GM18951 (cell line): ENCODE results near the gene ASXL1.
"Not testable (repeated sequence)": the region's sequence is repeated elsewhere in the genome, so short reads cannot be mapped to it uniquely, and the experiment has no call there.

Source experiments
- POLR2A ChIP-seq: IDR thresholded peaks from 4 replicates; pipeline ENCODE4 v1.6.1; 2011; ENCODE audit warnings: mild to moderate bottlenecking; ENCODE audit not compliant: insufficient read length, insufficient read depth; ENCODE audit errors: extremely low read depth
- in situ Hi-C: fragments of 300-500 bp; cut with MboI; formaldehyde crosslinking; loops from one replicate; pipeline ENCODE4 v1.12.0; 2022; ENCODE audit warnings: low sequenced_read_pairs, mixed read lengths, inconsistent platforms; ENCODE audit not compliant: unreplicated experiment

Gene ASXL1

DNA sequence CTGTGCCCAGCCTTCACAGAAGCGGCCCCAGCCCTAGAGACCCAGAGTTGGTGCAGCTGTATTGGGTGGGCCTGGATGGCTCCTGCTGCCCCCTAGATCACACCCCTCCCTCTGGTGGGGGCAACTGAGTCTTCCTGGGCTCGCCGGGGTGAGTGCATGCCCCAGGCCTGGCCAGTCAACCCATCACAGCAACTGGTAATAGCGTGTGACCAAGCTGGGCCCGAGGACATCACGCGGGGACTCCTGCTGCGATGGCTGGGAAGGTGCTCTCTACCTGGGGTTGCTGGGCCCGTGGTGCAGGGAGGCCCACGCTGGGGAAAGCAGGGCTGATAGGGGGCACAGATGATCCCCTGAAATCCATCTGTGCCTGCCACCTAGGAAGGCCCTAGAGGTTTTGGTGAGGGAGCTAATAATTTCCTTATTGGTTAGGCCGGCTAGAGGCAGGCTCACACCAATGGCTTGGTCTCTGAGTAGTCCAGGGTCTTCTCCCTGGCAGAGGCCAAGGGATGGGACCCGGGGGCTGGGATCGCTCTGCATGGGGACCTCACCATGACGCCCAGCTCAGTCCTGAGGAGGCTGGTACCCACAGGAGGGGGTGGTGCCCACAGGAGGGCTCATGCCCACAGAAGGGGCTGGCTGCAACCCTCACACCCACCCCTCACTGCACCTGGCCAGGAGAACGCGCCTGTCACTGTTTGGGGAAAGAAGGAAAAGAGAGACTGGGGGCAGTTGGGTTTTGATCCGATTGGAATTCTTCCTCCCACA lies 103.9 kb downstream of the ASXL1 start:
- in situ Hi-C loops = no loop called here
- TF ChIP-seq POLR2A = no peak

DNA sequence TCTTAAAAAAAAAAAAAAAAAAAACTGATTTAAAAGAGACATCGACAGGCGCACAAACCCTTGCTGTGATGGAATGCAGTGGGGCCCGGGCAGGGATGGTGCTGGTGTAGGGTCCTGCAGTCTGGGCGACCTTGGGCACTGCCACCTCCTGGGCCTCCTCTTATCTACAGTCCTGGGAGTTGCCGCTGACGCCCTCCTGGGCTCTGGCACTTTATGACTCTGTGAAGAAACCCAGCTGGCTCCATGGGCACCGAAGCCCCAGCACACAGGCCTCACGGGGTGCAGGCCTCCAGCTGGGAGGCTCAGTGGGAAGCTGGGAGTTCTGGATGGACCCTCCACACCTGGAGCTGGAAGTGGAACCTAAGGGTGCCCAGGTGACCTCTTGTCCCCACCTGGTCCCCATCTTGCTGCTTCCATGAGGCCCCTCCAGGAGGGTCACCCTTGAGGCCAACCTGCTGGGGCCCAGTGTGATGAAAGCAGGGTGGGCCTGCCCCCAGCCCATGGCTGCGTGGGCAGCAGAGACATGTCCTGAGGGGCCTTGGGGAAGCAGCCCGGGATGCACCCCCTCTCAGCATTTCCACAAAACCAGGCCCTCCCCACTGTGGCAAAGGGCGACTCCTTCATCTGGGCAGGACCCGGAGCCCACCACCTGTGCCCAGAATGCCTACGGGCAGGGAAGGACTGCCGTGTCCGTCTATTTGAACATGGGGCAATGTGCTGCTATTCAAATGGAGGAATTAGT lies 104.9 kb downstream of the ASXL1 start:
- in situ Hi-C loops = no loop called here

DNA sequence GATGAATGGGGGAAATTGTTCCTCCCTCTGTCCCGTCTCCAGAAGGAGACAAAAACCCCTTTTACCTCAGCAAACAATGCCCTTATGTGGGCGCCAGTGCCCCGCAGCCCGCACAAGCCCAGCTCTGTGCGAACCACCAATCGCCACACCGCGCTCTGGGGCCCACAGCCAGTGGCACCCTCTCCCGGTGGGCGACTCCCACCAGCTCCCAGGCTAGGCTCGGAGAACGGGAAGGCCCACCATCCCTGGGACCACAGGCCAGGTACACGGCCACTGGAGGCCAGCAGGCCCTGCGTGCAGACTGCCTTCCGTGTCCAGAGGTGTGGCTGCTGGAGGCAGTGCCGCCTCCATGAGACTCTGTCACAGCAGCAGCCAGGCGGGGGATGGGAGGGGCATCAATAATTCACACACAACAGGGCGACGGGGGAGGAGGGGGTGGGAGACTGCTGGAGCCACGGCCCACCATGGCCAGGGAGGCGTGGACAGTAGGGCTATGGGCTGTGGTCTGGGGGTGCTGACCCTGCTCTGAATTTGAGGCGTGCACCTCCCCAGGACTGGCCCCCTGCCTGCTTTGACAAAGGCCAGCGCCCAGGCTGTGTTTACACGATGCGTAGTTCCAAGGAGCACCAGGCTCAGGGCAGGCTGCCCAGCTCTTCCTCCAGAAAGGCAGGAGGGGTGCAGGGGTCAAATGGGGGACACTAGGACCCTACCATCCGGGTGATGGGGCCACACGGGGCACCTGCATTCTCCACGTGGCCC lies 105.7 kb downstream of the ASXL1 start:
- in situ Hi-C loops = no loop called here
- no peak for TF ChIP-seq POLR2A

More for the DNA sequence above, 104.9 kb downstream of the ASXL1 start:
- TF ChIP-seq POLR2A = no peak

DNA sequence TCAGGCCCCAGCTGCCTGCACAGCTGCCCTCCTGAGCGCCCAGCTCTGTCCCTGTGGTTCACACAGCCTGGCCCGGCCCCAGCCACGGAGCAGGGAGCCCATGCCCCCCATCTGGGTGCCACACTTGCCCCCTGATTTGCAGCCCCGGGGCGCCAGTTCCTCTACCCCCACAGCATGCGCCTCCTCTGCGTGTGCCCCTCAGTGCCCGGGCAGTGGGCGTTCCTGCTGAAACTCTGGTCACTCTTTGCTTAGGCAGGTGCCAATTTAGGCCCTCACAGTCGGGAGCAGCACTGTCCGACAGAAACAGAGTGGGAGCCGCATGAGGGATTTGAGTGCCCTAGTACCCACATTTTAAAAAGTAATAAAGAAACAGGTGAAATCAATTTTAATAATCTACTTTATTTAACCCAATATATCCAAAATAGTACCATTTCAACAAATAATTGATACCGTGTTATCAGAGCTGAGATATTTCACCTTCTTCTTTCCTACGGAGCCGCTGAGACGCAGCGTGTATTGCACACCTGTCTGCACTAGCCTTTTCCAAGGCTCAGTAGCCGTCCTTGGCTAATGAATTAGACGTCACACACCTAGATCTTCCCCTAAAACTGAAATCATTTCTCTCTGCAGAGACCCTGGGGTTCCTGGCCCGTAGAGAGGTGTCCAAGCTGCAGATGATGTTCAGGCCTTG lies 106.4 kb downstream of the ASXL1 start:
- in situ Hi-C loops = no loop called here
- TF ChIP-seq POLR2A = no peak

DNA sequence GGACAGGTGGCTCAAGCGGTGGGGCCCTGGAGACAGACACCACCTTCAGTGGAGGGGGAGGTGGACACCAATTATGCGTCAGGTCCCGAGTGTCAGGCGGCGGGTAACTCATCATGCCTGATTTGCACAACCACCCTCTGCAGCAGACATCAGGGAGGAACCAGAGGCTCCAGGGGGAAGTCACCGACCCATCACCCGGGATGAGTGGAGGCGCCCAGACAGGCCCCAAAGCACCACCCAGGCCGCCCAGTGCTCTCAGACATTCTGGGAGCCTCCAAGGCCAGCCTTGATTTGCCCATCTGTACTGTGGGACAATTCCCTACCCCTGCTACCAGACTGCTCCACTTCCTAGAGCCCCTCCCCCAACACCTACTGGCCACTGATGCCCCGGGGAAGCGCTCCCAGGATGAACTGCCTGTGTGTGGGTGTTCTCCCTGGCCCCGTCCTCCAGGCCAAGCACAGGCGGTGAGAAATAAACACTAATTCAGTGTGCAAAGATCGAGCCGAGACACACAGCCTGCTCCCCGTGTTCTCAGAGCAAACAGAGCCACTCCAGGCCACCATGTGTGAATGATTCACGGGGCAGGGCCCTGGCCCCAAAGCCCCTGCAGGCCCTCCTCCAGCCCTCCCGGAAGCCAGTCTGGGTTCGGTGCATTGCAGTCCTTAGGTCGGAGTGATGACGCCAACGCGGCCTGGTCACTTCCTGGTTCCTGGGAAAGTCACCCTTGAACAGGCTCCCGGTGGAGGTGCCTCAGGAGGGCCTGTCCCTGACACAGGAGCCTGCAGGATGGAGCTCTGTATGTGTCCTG lies 107.2 kb downstream of the ASXL1 start:
- in situ Hi-C loops = no loop called here
- TF ChIP-seq POLR2A = no peak

DNA sequence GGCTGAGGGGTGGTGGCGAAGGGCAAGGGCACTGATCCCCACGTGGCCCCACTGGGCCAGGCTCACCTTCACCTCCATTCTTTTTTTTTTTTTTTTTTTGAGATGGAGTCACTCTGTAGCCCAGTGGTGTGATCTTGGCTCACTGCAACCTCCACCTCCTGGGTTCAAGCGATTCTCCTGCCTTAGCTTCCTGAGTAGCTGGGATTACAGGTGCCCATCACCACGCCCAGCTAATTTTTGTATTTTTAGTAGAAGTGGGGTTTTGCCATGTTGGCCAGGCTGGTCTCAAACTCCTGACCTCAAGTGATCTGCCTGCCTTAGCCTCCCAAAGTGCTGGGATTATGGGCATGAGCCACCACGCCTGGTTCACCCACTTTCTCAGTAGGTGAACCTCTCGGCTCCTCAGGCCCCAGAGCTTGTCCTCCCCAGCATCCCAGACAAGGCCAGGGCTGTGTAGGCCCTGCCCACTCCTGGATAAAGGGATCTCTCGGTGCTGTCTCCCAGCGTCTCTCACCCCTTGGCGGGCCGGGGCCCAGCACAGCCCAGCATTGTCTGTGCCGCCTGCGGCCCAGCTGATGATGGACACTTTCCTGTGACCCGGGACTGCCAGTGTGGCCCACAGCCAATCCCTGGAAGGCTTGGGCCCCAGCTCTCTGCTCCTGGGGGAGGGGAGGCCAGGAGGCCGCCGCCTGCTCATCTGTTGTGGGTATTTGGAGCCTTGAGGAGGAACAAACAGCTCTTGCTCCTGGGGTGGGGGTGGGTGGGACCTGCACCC lies 108.0 kb downstream of the ASXL1 start:
- in situ Hi-C loops = not testable (repeated sequence)

DNA sequence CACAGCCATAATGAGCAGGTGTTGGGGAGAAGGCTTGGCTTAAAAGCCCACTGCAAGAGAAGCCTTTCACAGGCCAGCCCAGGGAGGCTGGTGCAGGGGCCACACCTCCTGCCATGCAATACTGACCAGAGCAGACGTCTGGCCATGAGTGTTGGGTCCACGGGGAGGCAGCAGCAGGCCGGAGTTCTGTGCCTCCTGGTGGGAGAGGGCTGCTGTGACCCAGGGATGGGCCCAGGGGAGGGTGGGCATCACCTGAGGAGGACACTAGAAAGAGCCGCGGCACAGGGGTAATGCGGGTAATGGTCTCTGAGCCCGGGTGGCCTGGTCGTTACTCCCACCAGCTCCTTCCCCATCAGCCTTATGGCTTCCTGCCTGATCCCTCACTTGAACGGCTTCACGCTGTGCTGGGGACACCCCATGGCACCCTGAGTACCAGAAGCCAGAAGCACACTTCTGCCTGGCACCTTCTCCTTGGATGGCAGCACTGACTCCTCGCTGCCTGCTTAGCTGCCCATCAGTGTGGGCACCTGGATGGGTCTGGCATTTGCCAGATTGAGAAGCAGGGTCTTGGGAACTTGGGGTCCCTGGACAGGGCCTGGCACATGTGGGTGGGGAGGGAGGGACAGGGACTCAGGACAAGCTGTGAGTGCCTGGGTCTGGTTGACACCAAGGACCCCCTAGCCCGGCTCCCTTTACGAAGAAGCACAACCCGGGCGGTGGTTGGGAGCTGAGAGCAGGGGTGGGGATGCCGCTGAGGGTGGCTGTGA lies 108.8 kb downstream of the ASXL1 start:
- in situ Hi-C loops = no loop called here
- TF ChIP-seq POLR2A = no peak

DNA sequence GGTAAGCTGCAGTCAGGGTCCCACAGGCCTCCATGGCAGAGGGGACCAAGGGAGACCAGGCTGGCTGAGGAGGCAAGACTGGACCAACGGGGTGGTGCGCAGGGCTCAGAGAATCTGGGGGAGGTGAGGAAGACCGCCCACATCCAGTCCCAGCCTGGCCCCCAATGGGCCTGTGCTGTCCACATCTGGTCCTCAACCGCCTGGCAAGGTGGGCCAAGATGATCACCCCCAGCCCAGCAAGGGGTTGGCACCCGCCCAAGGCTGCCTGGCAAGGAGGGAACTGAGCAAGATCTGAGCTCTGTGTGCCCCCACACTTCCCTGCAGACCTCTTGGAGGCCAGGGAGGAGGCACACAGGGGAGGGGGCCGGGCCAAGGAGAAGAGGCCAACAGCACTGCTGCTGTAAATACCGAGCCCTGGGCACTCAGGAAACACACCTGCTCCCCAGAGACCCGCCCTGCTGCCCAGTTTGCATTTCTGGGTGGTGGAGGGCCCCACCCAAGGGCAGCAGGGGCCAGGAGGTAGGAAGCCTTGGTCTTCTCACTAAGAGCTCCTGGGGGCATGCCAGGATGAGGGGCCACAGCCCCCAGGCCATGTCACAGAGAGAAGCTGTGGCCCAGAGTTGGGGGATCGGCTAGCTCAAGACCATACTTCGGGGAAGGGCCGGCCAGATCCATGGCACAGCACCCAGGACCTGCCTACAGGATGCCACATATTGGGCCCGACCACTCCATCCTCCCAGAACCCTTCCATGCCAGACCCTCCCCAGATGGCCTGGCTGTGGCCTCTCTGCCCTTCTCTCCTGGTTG lies 109.6 kb downstream of the ASXL1 start:
- TF ChIP-seq POLR2A = no peak
- in situ Hi-C loops = no loop called here

DNA sequence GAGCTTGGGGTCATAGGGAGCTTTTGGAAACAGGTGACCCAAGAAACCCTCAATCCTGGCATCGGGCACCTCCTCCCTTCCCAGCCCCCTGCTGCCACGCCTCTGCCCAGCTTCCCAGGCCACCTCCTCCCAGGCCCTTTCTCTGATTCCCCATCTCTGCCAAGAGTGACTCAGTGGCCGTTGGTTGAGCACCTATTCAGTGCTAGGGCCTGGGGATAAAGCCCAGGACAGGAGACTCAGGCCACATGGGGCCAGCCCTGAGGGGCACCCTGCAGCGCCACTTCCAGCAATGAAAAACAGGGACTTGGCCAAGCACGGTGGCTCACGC lies 110.1 kb downstream of the ASXL1 start:
- in situ Hi-C loops = no loop called here
- TF ChIP-seq POLR2A = no peak

DNA sequence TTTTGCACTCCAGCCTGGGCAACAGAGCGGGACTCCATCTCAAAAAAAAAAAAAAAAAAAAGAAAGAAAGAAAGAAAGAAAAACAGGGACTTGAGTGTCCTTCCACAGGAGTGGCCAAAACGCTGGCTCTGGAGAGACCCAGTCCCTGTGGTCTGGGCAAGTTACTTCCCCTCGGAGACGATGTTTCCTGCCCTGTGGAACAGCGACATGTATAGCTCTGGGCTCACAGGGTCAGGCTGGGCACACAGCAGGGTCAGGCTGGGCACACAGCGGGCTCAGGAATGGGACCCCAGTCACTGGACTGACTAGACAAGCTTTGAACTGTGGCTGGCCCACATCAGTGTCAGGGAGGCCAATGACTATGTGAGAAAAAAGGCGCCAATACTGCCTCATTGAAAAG lies 110.7 kb downstream of the ASXL1 start:
- TF ChIP-seq POLR2A = no peak
- in situ Hi-C loops = no loop called here
